Fibroblast of pulmonary artery (primary cell): ENCODE data around the gene WDR17.
A peak's percentile ranks its signal among the peaks of the same experiment; 100 is the strongest.

Experiments used
- DNase-seq: peaks from one replicate; pipeline ENCODE4 v3.0.0-alpha.2; 2010; ENCODE audit warnings: low read depth
- H3K4me3 ChIP-seq: replicated peaks from 2 replicates; pipeline ENCODE4 v1.5.1; 2011; ENCODE audit warnings: low read depth, mild to moderate bottlenecking, control low read depth, low read length, moderate library complexity
- CTCF ChIP-seq: IDR thresholded peaks from 2 replicates; pipeline ENCODE4 v1.5.1; 2011; ENCODE audit warnings: mild to moderate bottlenecking, control low read depth, low read length, inconsistent platforms; ENCODE audit errors: missing control alignments

The WDR17 gene

GRCh38 chr4:176044589-176044951 is 21.1 kb upstream of the WDR17 start:
- TF ChIP-seq CTCF, result no peak
- no peak overlapping the region for H3K4me3 ChIP-seq

GRCh38 chr4:176048631-176049030 is 17.0 kb upstream of the WDR17 start:
- no peak for TF ChIP-seq CTCF
- H3K4me3 ChIP-seq, result no peak overlapping the region
- DNase-seq, result no peak

More at GRCh38 chr4:176044589-176044951, 21.1 kb upstream of the WDR17 start:
- DNase-seq, result peak; percentile 17

GRCh38 chr4:176052744-176053143 is 12.9 kb upstream of the WDR17 start:
- no peak for DNase-seq
- TF ChIP-seq CTCF, result no peak

GRCh38 chr4:176053785-176054184 is 11.9 kb upstream of the WDR17 start:
- no peak for DNase-seq
- TF ChIP-seq CTCF, result no peak
- no peak overlapping the region for H3K4me3 ChIP-seq

More at GRCh38 chr4:176052744-176053143, 12.9 kb upstream of the WDR17 start:
- no peak overlapping the region for H3K4me3 ChIP-seq

GRCh38 chr4:176054942-176055341 is 10.7 kb upstream of the WDR17 start:
- DNase-seq, result no peak
- peak; percentile 9 for TF ChIP-seq CTCF
- no peak overlapping the region for H3K4me3 ChIP-seq

- TF ChIP-seq CTCF, result no peak
- DNase-seq, result no peak
- no peak overlapping the region for H3K4me3 ChIP-seq
These were observed 1.9 kb upstream of the WDR17 start for GRCh38 chr4:176063718-176064117.

GRCh38 chr4:176064539-176064938 is 1.1 kb upstream of the WDR17 start:
- no peak overlapping the region for H3K4me3 ChIP-seq
- TF ChIP-seq CTCF, result no peak
- DNase-seq, result no peak
